SU-DHL-6 (cell line): Measurements from ENCODE around the gene OSBPL10.
A peak's percentile ranks its signal among the peaks of the same experiment; 100 is the strongest.

ENCODE experiments used
- H2AFZ ChIP-seq: fragments of 200-600 bp; sonication (generic); 2 replicates; pipeline ENCODE4 v1.6.1; 2014; ENCODE audit warnings: low read depth, mild to moderate bottlenecking, moderate library complexity, mixed read lengths, antibody characterized with exemption, low read length; ENCODE audit not compliant: severe bottlenecking
- H3F3A ChIP-seq: fragments of 200-600 bp; shearing (Covaris generic); 2 replicates; pipeline ENCODE4 v1.6.0; 2016; ENCODE audit warnings: antibody characterized with exemption, mild to moderate bottlenecking; ENCODE audit not compliant: insufficient read depth
- H3K27ac ChIP-seq: fragments of 200-600 bp; sonication (generic); 2 replicates; pipeline ENCODE4 v1.5.1; 2016; ENCODE audit warnings: low read depth, mild to moderate bottlenecking, low read length, moderate library complexity, mixed read lengths
- H3K27me3 ChIP-seq: fragments of 200-600 bp; sonication (generic), shearing (Covaris generic); 2 replicates; pipeline ENCODE4 v1.6.0; 2014; ENCODE audit warnings: mild to moderate bottlenecking, low read length
- H3K36me3 ChIP-seq: fragments of 200-600 bp; sonication (generic); 2 replicates; pipeline ENCODE4 v1.6.1; 2014; ENCODE audit warnings: mild to moderate bottlenecking, low read length, mixed read lengths
- H3K4me2 ChIP-seq: fragments of 300-600, 200-600 bp; shearing (Covaris generic), sonication (generic); 2 replicates; pipeline ENCODE4 v1.6.0; 2014; ENCODE audit warnings: low read length, low read depth, mild to moderate bottlenecking; ENCODE audit not compliant: poor library complexity, severe bottlenecking
- H3K4me3 ChIP-seq: fragments of 200-600 bp; sonication (generic); 2 replicates; pipeline ENCODE4 v1.5.1; 2014; ENCODE audit warnings: antibody characterized with exemption, low read length, mild to moderate bottlenecking, mixed read lengths; ENCODE audit not compliant: insufficient read depth, poor library complexity, severe bottlenecking
- H3K79me2 ChIP-seq: fragments of 200-600 bp; sonication (generic); 2 replicates; pipeline ENCODE4 v1.6.1; 2014; ENCODE audit warnings: mild to moderate bottlenecking, low read length, moderate library complexity; ENCODE audit not compliant: insufficient read depth
- H3K9ac ChIP-seq: fragments of 200-600 bp; sonication (generic); 2 replicates; pipeline ENCODE4 v1.7.0; 2014; ENCODE audit warnings: mild to moderate bottlenecking, low read length
- H3K9me2 ChIP-seq: fragments of 200-600 bp; sonication (generic); replicated peaks from 2 replicates; pipeline ENCODE4 v1.6.1; 2014; ENCODE audit warnings: low read length; ENCODE audit not compliant: insufficient read depth
- H3K9me3 ChIP-seq: fragments of 200-600 bp; sonication (generic); 2 replicates; pipeline ENCODE4 v1.6.1; 2014; ENCODE audit warnings: low read length, mixed read lengths; ENCODE audit not compliant: insufficient read depth
- H4K20me1 ChIP-seq: fragments of 200-600 bp; sonication (generic); 2 replicates; pipeline ENCODE4 v1.6.1; 2014; ENCODE audit warnings: low read depth, mild to moderate bottlenecking, antibody characterized with exemption, low read length, moderate library complexity, mixed read lengths
- EZH2phosphoT487 ChIP-seq: fragments of 200-600 bp; sonication (generic), shearing (Covaris generic); conservative IDR thresholded peaks from 2 replicates; pipeline ENCODE4 v1.6.1; 2018; ENCODE audit warnings: mild to moderate bottlenecking, antibody characterized with exemption, low read length, moderate library complexity, mixed read lengths
- TF ChIP-seq, protein P1 (sequence below): fragments of 200-600 bp; sonication (generic); IDR thresholded peaks from one replicate; pipeline ENCODE4 v1.5.1; 2017; ENCODE audit warnings: antibody characterized with exemption, mild to moderate bottlenecking, low read length, moderate library complexity; ENCODE audit not compliant: insufficient read depth, poor library complexity, severe bottlenecking

The OSBPL10 gene

DNA sequence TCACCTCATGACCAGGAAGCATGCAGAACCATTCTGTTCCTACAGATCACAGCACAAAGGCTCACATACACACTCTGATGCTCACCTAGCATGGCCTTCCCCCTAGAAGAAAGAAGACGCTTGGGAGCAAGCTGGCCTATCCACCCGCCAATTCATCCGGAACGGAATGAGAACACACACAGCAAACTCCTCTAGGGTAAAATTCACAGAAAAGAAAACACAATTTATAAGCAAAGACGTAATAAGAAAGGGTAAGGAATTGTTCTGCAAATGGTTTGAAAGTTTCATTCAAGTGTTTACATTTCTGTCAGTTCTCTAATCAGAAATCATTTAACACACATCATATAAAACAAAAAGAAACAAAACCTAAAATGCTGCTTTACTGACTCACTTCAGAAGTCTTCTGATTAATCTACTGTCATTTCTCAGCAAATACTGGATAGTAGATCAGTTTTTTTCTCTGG lies 218.1 kb downstream of the OSBPL10 start:
- Histone ChIP-seq H2AFZ (no peak overlapping the region), H3K4me3 (no peak overlapping the region), H4K20me1 (0 out of 2 replicates have a peak, but pooled peaks cover 7% of the 10 kb centered on the region), H3K9me2 (no peaks in the 10 kb centered on the region), H3F3A (no peaks in the 10 kb centered on the region), H3K27ac (no peak overlapping the region), H3K27me3 (no peaks in the 10 kb centered on the region), H3K9me3 (no peaks in the 10 kb centered on the region), H3K9ac (no peak overlapping the region), H3K36me3 (no peaks in the 10 kb centered on the region; the same call in 1 of the 2 replicates), H3K79me2 (peaks cover 89% of the 10 kb centered on the region), H3K4me2 (no peak overlapping the region)
- TF ChIP-seq EZH2phosphoT487, result no peak
- TF ChIP-seq, protein P1, sequence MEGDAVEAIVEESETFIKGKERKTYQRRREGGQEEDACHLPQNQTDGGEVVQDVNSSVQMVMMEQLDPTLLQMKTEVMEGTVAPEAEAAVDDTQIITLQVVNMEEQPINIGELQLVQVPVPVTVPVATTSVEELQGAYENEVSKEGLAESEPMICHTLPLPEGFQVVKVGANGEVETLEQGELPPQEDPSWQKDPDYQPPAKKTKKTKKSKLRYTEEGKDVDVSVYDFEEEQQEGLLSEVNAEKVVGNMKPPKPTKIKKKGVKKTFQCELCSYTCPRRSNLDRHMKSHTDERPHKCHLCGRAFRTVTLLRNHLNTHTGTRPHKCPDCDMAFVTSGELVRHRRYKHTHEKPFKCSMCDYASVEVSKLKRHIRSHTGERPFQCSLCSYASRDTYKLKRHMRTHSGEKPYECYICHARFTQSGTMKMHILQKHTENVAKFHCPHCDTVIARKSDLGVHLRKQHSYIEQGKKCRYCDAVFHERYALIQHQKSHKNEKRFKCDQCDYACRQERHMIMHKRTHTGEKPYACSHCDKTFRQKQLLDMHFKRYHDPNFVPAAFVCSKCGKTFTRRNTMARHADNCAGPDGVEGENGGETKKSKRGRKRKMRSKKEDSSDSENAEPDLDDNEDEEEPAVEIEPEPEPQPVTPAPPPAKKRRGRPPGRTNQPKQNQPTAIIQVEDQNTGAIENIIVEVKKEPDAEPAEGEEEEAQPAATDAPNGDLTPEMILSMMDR, result no peak

GRCh38 chr3:31762097-31762764 lies 218.8 kb downstream of the OSBPL10 start:
- no peaks in the 10 kb centered on the region for H3K27me3 ChIP-seq
- H2AFZ ChIP-seq, result no peak overlapping the region
- TF ChIP-seq, protein P1, result no peak
- TF ChIP-seq EZH2phosphoT487, result no peak
- peak overlapping the region; percentile 33; the same call in 1 of the 2 replicates for H3K27ac ChIP-seq
- H3K9ac ChIP-seq, result no peak overlapping the region
- H3K36me3 ChIP-seq, result no peaks in the 10 kb centered on the region
- no peaks in the 10 kb centered on the region for H3F3A ChIP-seq
- H3K4me3 ChIP-seq, result no peak overlapping the region
- H3K9me2 ChIP-seq, result no peaks in the 10 kb centered on the region
- H4K20me1 ChIP-seq, result 0 out of 2 replicates have a peak, but pooled peaks cover 7% of the 10 kb centered on the region
- no peak overlapping the region for H3K4me2 ChIP-seq
- H3K9me3 ChIP-seq, result no peaks in the 10 kb centered on the region
- H3K79me2 ChIP-seq, result peaks cover 89% of the 10 kb centered on the region

- H3K27ac ChIP-seq, result no peak overlapping the region
- no peak overlapping the region for H3K4me2 ChIP-seq
- H3K9me2 ChIP-seq, result no peaks in the 10 kb centered on the region
- no peak overlapping the region for H2AFZ ChIP-seq
- no peak overlapping the region for H3K4me3 ChIP-seq
- H3K9me3 ChIP-seq, result no peaks in the 10 kb centered on the region
- H3F3A ChIP-seq, result peaks cover 3% of the 10 kb centered on the region; the same call in 1 of the 2 replicates
- H3K79me2 ChIP-seq, result peaks cover 89% of the 10 kb centered on the region
- H3K9ac ChIP-seq, result no peak overlapping the region
- no peaks in the 10 kb centered on the region for H3K27me3 ChIP-seq
- TF ChIP-seq, protein P1, result no peak
- TF ChIP-seq EZH2phosphoT487, result no peak
- H4K20me1 ChIP-seq, result 0 out of 2 replicates have a peak, but pooled peaks cover 7% of the 10 kb centered on the region
- H3K36me3 ChIP-seq, result no peaks in the 10 kb centered on the region
Observed at GRCh38 chr3:31760654-31761053, 220.4 kb downstream of the OSBPL10 start.
